ENCODE data around the gene UNC119. TPM values are rescaled to one million over a fixed set of nuclear protein-coding genes. Genes with fewer than 3 reads are reported as not detected.

The UNC119 gene
- polyA plus RNA-seq, 1 donor from 2014 or later, result 218 TPM

GRCh38 chr17:28553000-28553505 is 629 bp upstream of the UNC119 start:
- H3K4me2 ChIP-seq (ENCODE audit: low read length), result no peak overlapping the region
- H4K20me1 ChIP-seq (ENCODE audit: insufficient read depth), result no peaks in the 10 kb centered on the region
- H3F3A ChIP-seq (ENCODE audit: insufficient read depth, low read length, poor library complexity, severe bottlenecking), result no peaks in the 10 kb centered on the region
- no peaks in the 10 kb centered on the region for H3K27me3 ChIP-seq (ENCODE audit: insufficient read depth, low read depth, low read length)
- H3K9me2 ChIP-seq (ENCODE audit: insufficient read depth, low read length), result no peaks in the 10 kb centered on the region
- H2AFZ ChIP-seq (ENCODE audit: low read depth, low read length), result no peak overlapping the region
- H3K4me3 ChIP-seq (ENCODE audit: low read length), result peak overlapping the region; percentile 96
- no peak overlapping the region for H3K27ac ChIP-seq (ENCODE audit: low read length)
- no peak for TF ChIP-seq EZH2 (IDR thresholded peaks at IDR 0.05; ENCODE audit: borderline replicate concordance, insufficient read depth, low read length, poor library complexity, severe bottlenecking)
- no peak for TF ChIP-seq RAD21 (conservative IDR thresholded peaks at IDR 0.05)
- no peak for TF ChIP-seq SMC3 (conservative IDR thresholded peaks at IDR 0.05; ENCODE audit: poor library complexity)
- no peak for TF ChIP-seq EP300 (conservative IDR thresholded peaks at IDR 0.05; ENCODE audit: poor library complexity, severe bottlenecking)
- TF ChIP-seq CTCF (IDR thresholded peaks at IDR 0.05; ENCODE audit: poor library complexity, severe bottlenecking), result no peak
- no peak for TF ChIP-seq MXI1 (conservative IDR thresholded peaks at IDR 0.05; ENCODE audit: poor library complexity, severe bottlenecking)
- no peak for TF ChIP-seq TAF1 (IDR thresholded peaks at IDR 0.05; ENCODE audit: low read depth)
- no peak for TF ChIP-seq REST (IDR thresholded peaks at IDR 0.05; ENCODE audit: borderline replicate concordance)
- no peak for TF ChIP-seq POLR2AphosphoS5 (IDR thresholded peaks at IDR 0.05)
- H3K9me3 ChIP-seq (ENCODE audit: low read length), result no peaks in the 10 kb centered on the region
- H3K9ac ChIP-seq (ENCODE audit: low read length), result peak overlapping the region; percentile 90
- H3K36me3 ChIP-seq (ENCODE audit: insufficient read depth, low read length), result no peaks in the 10 kb centered on the region
- H3K79me2 ChIP-seq (replicated peaks; ENCODE audit: insufficient read depth, low read length), result peaks cover 8% of the 10 kb centered on the region

- Histone ChIP-seq H3K79me2 (replicated peaks; ENCODE audit: insufficient read depth, low read length) (peaks cover 8% of the 10 kb centered on the region), H4K20me1 (ENCODE audit: insufficient read depth) (no peaks in the 10 kb centered on the region), H3K27me3 (ENCODE audit: insufficient read depth, low read depth, low read length) (no peaks in the 10 kb centered on the region), H3K4me2 (ENCODE audit: low read length) (peak overlapping the region; percentile 74), H3K36me3 (ENCODE audit: insufficient read depth, low read length) (no peaks in the 10 kb centered on the region), H3K4me3 (ENCODE audit: low read length) (peak overlapping the region; percentile 96), H3K9me3 (ENCODE audit: low read length) (no peaks in the 10 kb centered on the region), H3K27ac (ENCODE audit: low read length) (peak overlapping the region; percentile 66), H2AFZ (ENCODE audit: low read depth, low read length) (peak overlapping the region; percentile 76), H3K9ac (ENCODE audit: low read length) (peak overlapping the region; percentile 90), H3F3A (ENCODE audit: insufficient read depth, low read length, poor library complexity, severe bottlenecking) (no peaks in the 10 kb centered on the region), H3K9me2 (ENCODE audit: insufficient read depth, low read length) (no peaks in the 10 kb centered on the region)
- TF ChIP-seq CTCF (IDR thresholded peaks at IDR 0.05; ENCODE audit: poor library complexity, severe bottlenecking) (no peak), TAF1 (IDR thresholded peaks at IDR 0.05; ENCODE audit: low read depth) (peak; percentile 3)
Measured at GRCh38 chr17:28551421-28552175, 826 bp downstream of the UNC119 start.

Measured in neural cell (in vitro differentiated cells).